Right lung (tissue), 5 donors: ENCODE data around the gene SMAGP. TPM values are rescaled to one million over a fixed set of nuclear protein-coding genes. Genes with fewer than 3 reads are reported as not detected.

Source experiments
- DNase-seq, 2 donors: peaks; one replicate each; pipeline ENCODE4 v3.0.0-alpha.2; 2013
- polyA plus RNA-seq, 5 donors: library from polyadenylated mRNA; unstranded; fragments of 120-200 nt; gene quantifications; one replicate each; pipeline versions ENCODE4 v1.2.1 to v1.2.3, GENCODE V29; 2013; ENCODE audit warnings: inconsistent platforms in 1 of 5, low replicate concordance in 1 of 5; ENCODE audit not compliant: insufficient read length in 5 of 5, insufficient read depth in 1 of 5

SMAGP gene
- polyA plus RNA-seq, 5 donors: 20.0 to 25.4 (median 20.8) TPM

DNA sequence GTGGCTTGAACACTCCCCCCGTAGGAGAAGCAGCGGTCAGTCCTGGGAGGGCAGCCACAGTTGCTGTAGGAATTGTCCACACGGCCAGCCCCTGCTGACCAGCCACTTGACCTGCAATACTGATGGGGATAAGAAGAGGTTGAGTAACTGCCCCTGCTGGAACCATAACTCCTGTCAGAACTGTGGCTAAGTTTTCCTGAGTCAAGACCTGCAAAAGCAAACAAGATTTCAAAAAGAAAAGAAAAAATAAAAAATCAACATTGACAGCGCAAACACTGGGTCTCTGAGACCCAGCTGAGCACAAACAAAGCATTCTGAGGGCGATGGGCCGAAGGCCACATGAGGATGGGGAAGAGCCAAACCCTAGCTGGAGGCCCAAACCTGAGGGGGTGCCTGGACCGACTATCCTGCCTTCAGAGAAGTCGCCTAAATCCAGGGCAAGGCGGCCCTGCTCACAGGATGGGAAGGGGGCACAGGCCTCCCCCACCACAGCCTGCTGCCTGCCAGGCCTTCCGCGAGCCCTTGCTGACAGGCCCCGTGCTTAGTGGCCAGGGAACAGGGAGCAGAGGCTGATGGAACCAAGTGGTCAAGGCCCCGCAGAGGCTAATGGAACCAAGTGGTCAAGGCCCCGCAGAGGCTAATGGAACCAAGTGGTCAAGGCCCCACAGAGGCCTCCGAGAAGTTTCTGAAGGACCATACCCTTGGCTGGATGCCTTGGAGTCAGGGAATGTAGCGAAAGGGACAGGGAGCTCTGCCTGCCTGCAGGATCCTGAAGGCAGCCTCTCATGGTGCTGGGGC lies 71.4 kb downstream of the SMAGP start:
- DNase-seq: no peak

DNA sequence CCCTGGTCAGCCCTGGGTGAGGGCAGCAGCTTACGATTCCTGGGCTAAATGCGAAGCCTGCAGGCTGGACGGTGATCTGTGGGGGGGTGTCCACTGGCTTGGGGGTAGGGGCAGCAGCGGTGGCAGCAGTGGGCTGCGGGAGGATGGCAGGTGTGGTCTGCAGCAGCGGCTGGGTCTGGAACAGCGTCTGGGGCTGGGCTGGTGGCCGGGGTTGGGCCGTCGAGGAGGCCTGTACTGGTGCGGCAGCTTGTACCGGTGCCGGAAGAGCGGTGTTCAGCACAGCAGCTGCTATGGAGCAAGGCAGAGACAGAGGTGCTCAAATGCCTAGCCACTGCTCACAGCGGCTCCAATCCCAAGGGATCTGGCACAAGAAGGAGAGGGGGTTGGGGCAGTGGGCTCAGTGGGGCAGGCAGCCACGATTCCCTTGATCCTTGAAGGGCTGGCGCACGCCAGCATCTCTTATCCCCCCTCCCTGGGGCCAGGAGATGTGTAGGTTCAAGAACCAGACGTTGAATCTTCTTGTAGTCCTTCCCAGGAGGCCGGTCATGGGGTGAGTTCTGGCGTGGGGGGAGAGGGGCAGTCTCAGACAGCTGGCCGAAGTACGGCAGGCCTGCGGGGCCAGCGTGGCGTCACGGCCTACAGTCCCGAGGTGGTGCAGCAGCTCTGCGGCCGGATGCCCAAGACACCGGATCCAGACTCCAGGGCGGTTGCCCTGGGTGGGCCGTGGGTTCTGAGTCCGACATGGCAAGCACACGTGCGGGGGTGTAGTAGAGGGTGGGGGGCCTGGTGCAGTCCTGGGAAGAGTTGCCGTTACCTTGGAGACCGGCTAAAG lies 72.3 kb downstream of the SMAGP start:
- no peak for DNase-seq

DNA sequence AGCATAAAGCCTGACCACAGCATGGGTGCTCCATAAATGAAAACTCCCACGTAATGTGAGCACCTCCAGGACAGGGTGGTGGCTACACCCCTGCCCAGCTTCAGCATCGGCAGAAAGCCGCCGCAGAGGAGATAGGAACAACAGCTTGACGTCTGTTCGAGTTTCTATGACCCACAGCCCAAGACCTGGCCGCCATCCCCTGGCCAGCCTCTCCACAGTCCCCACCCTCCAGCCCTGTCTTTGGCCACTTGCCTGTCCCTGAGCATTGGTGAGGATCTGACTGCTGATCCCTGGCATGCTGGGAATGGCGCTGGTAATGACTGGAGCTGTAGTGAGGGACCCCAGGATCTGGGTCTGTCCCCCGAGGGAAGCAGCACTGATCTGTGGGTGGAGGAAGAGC lies 73.7 kb downstream of the SMAGP start:
- no peak for DNase-seq

DNA sequence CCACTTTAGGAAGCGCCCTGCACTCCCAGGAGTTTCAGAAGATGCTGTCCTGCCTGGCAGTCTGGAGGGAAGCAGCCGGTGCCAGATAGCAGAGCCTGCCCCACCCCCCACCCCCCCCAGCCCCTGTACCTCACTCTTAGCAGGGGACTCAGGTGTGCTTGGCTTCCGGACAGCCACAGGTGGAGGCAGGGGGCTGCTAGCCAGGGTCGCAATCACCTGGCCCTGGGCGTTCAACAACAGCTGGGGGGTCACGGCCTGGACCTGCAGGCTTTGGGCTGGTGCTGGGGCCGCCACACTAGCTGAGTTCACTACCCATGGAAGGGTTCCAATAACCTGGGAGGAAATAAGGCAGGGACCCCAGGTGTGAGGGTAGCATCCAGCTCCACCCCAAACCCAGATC lies 74.4 kb downstream of the SMAGP start:
- DNase-seq: no peak

Other genes with a start within 250 kb of the SMAGP start
- 10 to 100 TPM; 39.9 to 56.7 (median 51.1) TPM for gene SLC11A2, start 244.0 kb downstream of the SMAGP start, polyA plus RNA-seq
- 100 to 1,000 TPM; 103 to 149 (median 131) TPM for gene LETMD1, start 222.1 kb downstream of the SMAGP start, polyA plus RNA-seq
- 10 to 100 TPM; 29.2 to 36.2 (median 32.5) TPM for gene CSRNP2, start 186.8 kb downstream of the SMAGP start, polyA plus RNA-seq
- 10 to 100 TPM; 48.3 to 54.9 (median 53.3) TPM for gene TFCP2, start 97.3 kb downstream of the SMAGP start, polyA plus RNA-seq
- 10 to 100 TPM in 4 of 5 donors, 1 to 10 TPM in 1; 8.5 to 17.4 (median 12.5) TPM for gene POU6F1, start 52.4 kb downstream of the SMAGP start, polyA plus RNA-seq
- 100 to 1,000 TPM; 197 to 236 (median 206) TPM for gene DAZAP2, start 31.6 kb downstream of the SMAGP start, polyA plus RNA-seq
- 1 to 10 TPM; 4.6 to 6.5 (median 6.1) TPM for gene BIN2, start 53.8 kb upstream of the SMAGP start, polyA plus RNA-seq
- not detected for gene CELA1, start 76.3 kb upstream of the SMAGP start, polyA plus RNA-seq
- gene GALNT6, start 121.0 kb upstream of the SMAGP start, polyA plus RNA-seq: 1 to 10 TPM; 1.4 to 3.3 (median 2.0) TPM
- gene SLC4A8, start 154.4 kb upstream of the SMAGP start, polyA plus RNA-seq: 1 to 10 TPM; 1.1 to 2.9 (median 1.7) TPM